Neural cell (in vitro differentiated cells): ENCODE data around the gene AFTPH.

ENCODE experiments used
- EP300 ChIP-seq: fragments of 450-650 bp; conservative IDR thresholded peaks from 2 replicates; pipeline ENCODE4 v1.6.1; 2014; ENCODE audit warnings: antibody characterized with exemption, mild to moderate bottlenecking, moderate library complexity; ENCODE audit not compliant: poor library complexity, severe bottlenecking
- EZH2 ChIP-seq: fragments of 200-600, 300-800 bp; shearing (Covaris generic), sonication (generic); IDR thresholded peaks from 2 replicates; pipeline ENCODE4 v1.6.1; 2014; ENCODE audit warnings: antibody characterized with exemption, low read length, borderline replicate concordance, mild to moderate bottlenecking; ENCODE audit not compliant: insufficient read depth, poor library complexity, severe bottlenecking
- MXI1 ChIP-seq: fragments of 450-650 bp; conservative IDR thresholded peaks from 2 replicates; pipeline ENCODE4 v1.6.1; 2014; ENCODE audit warnings: antibody characterized with exemption, mild to moderate bottlenecking; ENCODE audit not compliant: poor library complexity, severe bottlenecking
- POLR2AphosphoS5 ChIP-seq: IDR thresholded peaks from 2 replicates; pipeline ENCODE4 v1.6.1; 2012
- RAD21 ChIP-seq: fragments of 450-650 bp; conservative IDR thresholded peaks from 2 replicates; pipeline ENCODE4 v1.6.1; 2014; ENCODE audit warnings: antibody characterized with exemption, mild to moderate bottlenecking, moderate library complexity
- REST ChIP-seq: IDR thresholded peaks from 2 replicates; pipeline ENCODE4 v1.6.1; 2012; ENCODE audit warnings: borderline replicate concordance
- SMC3 ChIP-seq: fragments of 450-650 bp; conservative IDR thresholded peaks from 2 replicates; pipeline ENCODE4 v1.6.1; 2014; ENCODE audit warnings: antibody characterized with exemption, mild to moderate bottlenecking, moderate library complexity; ENCODE audit not compliant: poor library complexity
- TAF1 ChIP-seq: IDR thresholded peaks from 2 replicates; pipeline ENCODE4 v1.6.1; 2012; ENCODE audit warnings: low read depth
- TF ChIP-seq, protein P1 (sequence below): fragments of 450-650 bp; IDR thresholded peaks from 2 replicates; pipeline ENCODE4 v1.5.1; 2014; ENCODE audit warnings: antibody characterized with exemption, mild to moderate bottlenecking, moderate library complexity; ENCODE audit not compliant: poor library complexity, severe bottlenecking

DNA sequence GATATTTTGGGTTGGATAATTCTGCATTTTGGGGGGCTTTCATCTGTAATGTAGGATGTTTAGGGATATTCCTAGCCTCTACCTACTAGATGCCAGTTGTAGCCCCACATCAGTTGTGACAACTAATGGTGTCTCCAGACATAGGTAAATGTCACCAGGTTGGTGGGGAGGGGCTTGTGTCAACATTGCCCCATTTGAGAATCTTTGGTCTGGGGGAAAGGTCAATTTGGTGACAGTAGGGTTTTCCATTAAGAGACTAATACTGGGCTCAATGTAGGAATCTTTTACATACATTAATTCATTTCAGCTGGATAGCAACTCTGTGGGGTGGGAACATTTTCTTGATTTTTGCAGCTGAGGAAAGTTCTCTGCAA lies 6.6 kb upstream of the AFTPH start:
- TF ChIP-seq, protein P1, sequence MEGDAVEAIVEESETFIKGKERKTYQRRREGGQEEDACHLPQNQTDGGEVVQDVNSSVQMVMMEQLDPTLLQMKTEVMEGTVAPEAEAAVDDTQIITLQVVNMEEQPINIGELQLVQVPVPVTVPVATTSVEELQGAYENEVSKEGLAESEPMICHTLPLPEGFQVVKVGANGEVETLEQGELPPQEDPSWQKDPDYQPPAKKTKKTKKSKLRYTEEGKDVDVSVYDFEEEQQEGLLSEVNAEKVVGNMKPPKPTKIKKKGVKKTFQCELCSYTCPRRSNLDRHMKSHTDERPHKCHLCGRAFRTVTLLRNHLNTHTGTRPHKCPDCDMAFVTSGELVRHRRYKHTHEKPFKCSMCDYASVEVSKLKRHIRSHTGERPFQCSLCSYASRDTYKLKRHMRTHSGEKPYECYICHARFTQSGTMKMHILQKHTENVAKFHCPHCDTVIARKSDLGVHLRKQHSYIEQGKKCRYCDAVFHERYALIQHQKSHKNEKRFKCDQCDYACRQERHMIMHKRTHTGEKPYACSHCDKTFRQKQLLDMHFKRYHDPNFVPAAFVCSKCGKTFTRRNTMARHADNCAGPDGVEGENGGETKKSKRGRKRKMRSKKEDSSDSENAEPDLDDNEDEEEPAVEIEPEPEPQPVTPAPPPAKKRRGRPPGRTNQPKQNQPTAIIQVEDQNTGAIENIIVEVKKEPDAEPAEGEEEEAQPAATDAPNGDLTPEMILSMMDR: no peak
- TF ChIP-seq REST (no peak), EZH2 (no peak), RAD21 (no peak), TAF1 (no peak), EP300 (no peak), MXI1 (no peak), POLR2AphosphoS5 (no peak), SMC3 (no peak)
